NB4 (cell line): ENCODE results near the gene DRC1.

ENCODE experiments used
- DNase-seq: peaks from one replicate; pipeline ENCODE4 v3.0.0; 2010; ENCODE audit warnings: low read depth
- H3K4me3 ChIP-seq: one replicate; pipeline ENCODE4 v1.5.1; 2011; ENCODE audit warnings: mild to moderate bottlenecking, low read depth, low read length, moderate library complexity
- MYC ChIP-seq: IDR thresholded peaks from 2 replicates; pipeline ENCODE4 v1.6.1; 2011; ENCODE audit warnings: low read depth, low read length
- POLR2A ChIP-seq: IDR thresholded peaks from 2 replicates; pipeline ENCODE4 v1.6.1; 2011; ENCODE audit warnings: mild to moderate bottlenecking; ENCODE audit not compliant: insufficient read length; ENCODE audit errors: extremely low read depth
- TF ChIP-seq, protein P1 (sequence below): IDR thresholded peaks from one replicate; pipeline ENCODE4 v1.5.1; 2012; ENCODE audit warnings: low read depth, low read length
- TF ChIP-seq, protein P2 (sequence below): IDR thresholded peaks from 2 replicates; pipeline ENCODE4 v1.6.1; 2011; ENCODE audit warnings: low read depth, low read length

Gene DRC1

DNA sequence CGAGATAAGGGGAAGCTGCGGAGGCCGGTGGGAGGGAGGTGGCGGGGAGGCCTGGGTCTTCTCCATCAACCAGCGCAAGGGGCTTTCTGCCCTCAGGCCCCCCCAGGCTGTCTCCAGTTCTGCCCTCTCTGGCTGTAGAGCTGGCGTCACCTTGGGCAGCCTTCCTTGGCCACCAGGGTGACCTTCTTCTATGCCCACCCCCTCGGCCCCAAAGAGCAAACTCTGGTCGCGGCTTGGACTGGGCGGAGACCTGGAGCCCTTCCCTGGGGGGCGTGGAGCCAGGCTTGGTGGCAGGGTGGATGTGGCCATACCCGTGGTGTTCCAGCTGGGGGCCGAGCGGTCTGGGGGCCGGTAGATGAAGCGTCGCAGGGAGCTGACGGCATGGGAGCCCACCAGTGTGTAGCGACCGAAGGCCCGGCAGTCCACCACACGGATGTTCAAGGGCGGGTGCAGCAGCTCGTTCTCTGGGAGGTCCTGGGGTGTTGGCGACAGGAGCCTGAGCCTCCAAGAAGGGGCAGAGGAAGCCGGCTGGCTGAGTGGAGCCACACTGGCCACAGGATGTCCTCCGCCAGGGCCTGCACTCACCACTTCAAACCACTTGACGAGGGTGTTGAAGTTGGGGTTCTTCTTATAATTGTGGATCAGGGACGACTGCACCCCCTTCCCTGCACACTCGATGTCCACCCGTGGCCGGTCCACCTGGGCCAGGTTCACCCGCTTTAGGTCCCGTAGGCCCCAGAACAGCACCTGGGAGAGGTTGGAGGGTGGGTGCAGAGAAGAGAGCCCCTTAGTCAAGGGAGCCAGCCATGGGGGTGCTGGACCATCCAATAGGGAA is 71.3 kb downstream of the DRC1 start:
- TF ChIP-seq MYC (no peak), POLR2A (no peak)
- TF ChIP-seq, protein P1, sequence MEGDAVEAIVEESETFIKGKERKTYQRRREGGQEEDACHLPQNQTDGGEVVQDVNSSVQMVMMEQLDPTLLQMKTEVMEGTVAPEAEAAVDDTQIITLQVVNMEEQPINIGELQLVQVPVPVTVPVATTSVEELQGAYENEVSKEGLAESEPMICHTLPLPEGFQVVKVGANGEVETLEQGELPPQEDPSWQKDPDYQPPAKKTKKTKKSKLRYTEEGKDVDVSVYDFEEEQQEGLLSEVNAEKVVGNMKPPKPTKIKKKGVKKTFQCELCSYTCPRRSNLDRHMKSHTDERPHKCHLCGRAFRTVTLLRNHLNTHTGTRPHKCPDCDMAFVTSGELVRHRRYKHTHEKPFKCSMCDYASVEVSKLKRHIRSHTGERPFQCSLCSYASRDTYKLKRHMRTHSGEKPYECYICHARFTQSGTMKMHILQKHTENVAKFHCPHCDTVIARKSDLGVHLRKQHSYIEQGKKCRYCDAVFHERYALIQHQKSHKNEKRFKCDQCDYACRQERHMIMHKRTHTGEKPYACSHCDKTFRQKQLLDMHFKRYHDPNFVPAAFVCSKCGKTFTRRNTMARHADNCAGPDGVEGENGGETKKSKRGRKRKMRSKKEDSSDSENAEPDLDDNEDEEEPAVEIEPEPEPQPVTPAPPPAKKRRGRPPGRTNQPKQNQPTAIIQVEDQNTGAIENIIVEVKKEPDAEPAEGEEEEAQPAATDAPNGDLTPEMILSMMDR, result no peak
- TF ChIP-seq, protein P2, sequence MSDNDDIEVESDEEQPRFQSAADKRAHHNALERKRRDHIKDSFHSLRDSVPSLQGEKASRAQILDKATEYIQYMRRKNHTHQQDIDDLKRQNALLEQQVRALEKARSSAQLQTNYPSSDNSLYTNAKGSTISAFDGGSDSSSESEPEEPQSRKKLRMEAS, result no peak
- H3K4me3 ChIP-seq, result no peak overlapping the region
- DNase-seq, result no peak

DNA sequence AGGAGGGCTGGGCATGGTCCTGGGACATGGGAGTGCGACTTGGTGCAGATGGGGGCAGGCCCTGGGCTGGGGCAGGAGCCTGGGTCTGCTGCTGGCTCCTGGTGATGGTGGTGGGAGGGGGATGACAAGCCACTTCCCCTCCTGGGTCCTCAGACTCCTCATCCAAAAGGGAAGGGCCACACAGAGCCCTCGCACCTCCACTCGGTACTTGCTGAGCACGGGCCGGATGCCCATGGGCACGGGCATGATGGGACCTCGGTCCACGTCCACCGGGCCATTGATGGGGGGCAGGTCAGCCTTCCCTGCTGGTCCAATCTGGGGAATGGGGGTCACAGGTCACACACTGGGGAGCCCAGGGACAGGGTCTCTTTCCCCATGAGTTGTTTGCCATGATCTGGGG is 72.1 kb downstream of the DRC1 start:
- H3K4me3 ChIP-seq, result no peak overlapping the region
- TF ChIP-seq, protein P1, result no peak
- TF ChIP-seq POLR2A (no peak), MYC (no peak)
- TF ChIP-seq, protein P2, result no peak
- no peak for DNase-seq

DNA sequence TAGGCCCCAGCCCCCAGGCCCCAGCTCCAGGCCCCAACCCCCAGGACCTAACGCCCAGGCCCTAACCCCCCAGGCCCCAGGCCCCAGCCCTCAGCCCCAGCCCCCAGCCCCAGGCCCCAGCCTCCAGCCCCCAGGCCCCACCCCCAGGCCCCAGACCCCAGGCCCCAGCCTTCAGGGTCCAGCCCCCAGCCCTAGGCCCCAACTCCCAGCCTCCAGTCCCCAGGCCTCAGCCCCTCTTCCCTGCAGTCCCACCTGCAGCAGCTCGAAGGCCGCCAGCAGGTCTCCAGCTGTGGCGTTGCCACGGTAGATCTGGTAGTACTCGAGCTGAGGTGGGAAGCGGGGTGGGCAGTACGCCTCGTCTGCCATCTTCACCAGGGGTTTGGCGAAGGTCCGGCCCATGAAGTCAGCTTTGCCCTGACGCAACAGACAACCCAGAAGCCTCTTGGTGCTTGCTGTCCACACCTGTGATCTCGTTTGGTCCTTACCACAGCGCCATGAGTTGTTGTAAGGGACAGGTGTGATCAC is 72.6 kb downstream of the DRC1 start:
- DNase-seq, result no peak
- TF ChIP-seq MYC (no peak), POLR2A (no peak)
- TF ChIP-seq, protein P1, result no peak
- TF ChIP-seq, protein P2, result no peak
- H3K4me3 ChIP-seq, result no peak overlapping the region

DNA sequence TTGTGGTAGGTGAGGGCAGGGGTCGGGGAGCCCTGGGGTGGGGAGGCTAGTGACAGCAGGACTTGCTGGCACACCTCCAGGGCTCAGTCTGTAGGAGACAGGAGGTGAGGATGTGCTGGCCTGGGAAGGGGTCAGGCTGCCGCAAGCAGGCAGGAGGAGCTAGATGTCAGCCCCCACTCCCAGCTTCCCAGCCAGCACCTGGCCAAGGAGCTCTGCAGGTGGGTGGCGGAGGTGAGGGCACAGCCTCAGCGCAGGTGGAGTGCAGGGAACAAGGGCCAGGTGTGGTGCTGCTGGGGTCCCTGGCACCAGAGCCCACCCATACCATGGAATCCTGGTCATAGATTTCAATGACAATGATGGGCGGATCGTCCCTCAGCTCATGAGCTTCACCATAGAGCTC is 73.3 kb downstream of the DRC1 start:
- no peak overlapping the region for H3K4me3 ChIP-seq
- DNase-seq, result no peak
- TF ChIP-seq MYC, result no peak
- no peak for TF ChIP-seq POLR2A
- TF ChIP-seq, protein P1, result no peak
- TF ChIP-seq, protein P2, result no peak

DNA sequence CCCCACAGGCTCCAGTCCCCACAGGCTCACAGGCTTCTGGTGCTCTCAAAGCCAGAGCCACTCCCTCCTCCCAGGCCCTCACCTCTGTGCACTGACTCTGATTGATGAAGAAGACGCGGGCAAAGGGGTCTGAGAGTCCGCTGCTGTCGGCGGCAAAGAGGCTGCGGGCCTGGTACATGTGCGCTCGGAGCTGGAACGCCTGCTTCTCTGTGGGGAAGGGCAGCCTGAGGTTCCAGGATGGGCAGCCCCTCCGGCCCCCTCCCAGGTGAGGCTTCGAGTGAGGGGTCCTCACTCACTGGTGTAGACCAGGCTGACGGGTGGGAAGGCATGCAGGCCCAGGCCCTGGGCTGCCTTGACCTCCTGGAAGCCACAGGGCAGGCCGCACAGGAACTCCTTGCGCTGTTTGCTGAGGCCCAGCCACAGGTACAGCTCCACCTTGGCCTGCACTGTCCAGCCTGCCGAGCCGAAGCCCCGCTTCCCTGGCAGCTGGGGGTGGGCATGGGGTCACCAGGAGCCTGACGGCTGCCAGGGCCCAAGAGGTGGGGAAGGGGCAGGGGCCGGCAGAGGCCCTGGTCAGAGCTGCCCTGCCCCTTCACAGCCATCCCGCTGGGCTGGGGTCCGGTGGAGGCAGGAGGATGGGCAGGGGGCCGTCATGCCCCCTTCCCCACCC is 74.2 kb downstream of the DRC1 start:
- no peak overlapping the region for H3K4me3 ChIP-seq
- no peak for DNase-seq
- TF ChIP-seq, protein P2, result no peak
- TF ChIP-seq MYC, result no peak
- TF ChIP-seq, protein P1, result no peak
- TF ChIP-seq POLR2A, result no peak
